ENCODE measurements around the gene NOTCH3.
A peak's percentile ranks its signal among the peaks of the same experiment; 100 is the strongest.

Gene NOTCH3

DNA sequence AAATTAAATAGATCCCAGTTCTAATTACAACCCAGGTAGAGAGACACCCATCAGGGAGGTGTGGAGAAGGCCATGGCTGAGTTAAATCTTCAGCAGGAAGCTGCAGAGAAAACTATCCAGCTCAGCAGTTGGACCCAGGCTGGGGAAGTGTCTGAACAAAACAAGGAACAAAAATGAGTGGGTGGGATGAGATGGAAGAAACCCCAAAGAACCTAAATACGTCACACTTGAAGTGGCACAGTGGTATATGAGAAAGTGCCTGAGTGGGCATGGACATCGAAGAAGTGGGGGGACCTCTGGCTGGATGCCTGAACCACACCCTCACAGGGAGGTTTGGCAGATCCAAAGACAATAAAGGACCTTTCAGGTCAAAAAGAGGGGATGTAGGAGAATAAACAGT, 35.0 kb upstream of the NOTCH3 start:
- DNase-seq = no peak

GRCh38 chr19:15234431-15235130, 33.8 kb upstream of the NOTCH3 start:
- no peak for DNase-seq

- DNase-seq = peak; percentile 26
Observed at GRCh38 chr19:15231271-15231670, 30.5 kb upstream of the NOTCH3 start.

DNA sequence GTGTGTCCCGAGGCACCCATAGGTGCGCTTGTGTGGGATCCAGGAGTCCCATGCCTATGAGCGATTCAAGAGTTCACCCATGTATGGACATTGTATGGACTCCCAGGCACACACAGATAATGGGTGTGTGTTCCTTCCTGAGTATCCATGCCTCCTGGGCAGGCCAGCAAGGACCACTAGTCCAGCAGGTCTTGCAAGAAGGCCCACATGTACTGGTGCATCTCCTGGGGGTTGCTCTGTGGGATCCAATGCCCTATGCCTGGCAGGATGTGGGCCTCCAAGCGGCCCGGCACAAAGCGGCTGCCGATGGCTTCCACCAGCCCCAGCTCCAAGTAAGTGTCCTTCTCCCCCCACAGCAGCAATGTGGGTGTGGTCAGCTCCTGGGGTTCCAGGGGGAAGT, 26.5 kb upstream of the NOTCH3 start:
- no peak for DNase-seq

GRCh38 chr19:15225760-15226159, 25.0 kb upstream of the NOTCH3 start:
- no peak for DNase-seq

DNA sequence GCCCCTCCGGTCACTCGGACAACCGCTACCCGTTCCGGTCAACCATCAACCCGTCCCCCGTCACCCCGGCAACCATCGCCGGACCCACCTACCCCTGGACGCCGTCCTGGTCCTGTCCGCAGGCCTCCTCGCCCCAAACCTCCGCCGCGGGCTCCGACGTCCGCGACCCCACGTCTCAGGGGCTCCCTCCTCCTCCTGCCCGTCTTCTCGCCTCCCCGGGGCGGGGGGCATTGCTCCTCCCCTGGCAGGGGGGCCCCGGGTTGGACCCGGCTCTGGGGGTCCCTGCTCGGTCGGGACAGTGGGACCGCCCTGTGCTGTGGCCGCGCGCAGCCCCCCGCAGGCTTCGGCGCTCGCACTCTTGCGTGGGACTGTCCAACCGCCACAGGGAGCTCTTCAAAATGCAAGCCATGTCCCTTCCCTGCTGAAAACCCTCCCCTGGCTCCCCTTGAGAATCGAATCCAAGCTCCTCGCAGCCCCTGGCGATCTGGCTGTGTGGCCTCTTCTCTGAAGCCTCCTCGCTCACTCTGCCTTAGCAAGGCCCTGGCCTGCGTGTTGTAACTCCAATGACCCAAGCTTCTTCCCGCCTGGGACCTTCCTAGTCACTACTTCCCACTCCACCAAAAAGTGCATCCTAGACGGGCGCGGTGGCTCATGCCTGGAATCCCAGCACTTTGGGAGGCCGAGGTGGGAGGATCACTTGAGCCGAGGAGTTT, 23.0 kb upstream of the NOTCH3 start:
- no peak for DNase-seq

DNA sequence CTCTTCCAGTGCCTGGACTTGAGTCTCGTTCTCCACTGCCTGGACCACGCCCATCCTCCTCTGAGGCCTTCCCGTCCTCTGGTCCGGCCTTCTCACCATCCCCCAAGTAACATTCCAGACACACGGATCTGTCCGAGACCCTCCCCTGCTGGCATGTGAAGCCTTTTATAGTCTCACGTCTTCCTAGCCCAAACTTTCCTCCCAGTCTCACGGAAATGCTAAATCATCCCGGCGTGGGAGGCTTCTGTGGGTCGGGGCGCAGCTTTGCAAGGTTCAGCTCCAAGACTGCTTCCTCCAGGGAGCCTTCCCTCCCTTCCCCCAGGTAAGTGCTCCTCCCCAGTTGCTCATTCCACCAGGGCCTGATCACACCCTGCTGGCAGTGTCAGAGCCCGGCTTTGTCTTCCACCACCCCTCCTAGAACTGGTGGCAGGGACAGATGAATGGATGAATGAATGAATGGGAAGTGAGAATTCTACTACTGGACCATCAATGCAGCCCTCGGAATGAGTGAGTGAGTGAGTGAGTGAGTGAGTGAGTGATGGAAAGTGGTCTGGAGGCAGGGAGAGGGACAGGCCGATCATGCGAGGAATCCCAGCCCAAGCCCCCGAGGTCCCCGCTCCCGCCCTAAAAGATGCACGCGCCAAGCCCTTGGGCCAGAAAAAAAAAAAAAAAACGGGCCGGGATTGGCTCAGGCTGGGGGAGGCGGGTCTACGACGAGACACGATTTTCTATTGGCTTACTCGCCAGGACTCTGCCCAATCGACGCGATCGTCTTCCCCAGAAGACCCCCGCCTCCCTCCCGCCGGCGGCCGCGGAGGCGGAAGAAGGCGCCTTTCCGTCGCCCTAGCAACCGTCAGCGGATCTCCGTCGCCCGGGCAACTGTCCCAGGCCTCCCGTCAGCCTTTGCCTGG, 22.2 kb upstream of the NOTCH3 start:
- DNase-seq = peak; percentile 67

DNA sequence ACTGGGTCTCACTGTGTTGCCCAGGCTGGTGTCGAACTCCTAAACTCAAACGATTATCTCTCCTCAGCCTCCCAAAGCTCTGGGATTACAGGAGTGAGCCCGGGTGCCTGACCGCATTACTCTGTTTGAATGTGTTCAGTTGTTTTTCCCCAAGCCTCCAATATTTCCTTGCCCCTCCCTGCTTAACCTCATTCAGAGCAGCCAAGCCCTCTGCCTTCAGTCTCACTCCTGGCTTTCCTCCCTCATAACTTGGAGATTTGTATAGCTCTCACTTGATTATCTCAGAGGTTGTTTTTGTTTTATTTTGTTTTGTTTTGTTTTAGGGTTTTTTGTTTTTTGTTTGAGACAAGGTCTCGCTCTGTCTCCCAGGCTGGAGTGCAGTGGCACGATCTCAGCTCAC, 20.0 kb upstream of the NOTCH3 start:
- DNase-seq = no peak

- no peak for DNase-seq
Observed at GRCh38 chr19:15218501-15218900, 17.7 kb upstream of the NOTCH3 start.

- DNase-seq = no peak
Observed at GRCh38 chr19:15216363-15216762, 15.6 kb upstream of the NOTCH3 start.

- no peak for DNase-seq
Observed at GRCh38 chr19:15213715-15214381, 13.1 kb upstream of the NOTCH3 start.

DNA sequence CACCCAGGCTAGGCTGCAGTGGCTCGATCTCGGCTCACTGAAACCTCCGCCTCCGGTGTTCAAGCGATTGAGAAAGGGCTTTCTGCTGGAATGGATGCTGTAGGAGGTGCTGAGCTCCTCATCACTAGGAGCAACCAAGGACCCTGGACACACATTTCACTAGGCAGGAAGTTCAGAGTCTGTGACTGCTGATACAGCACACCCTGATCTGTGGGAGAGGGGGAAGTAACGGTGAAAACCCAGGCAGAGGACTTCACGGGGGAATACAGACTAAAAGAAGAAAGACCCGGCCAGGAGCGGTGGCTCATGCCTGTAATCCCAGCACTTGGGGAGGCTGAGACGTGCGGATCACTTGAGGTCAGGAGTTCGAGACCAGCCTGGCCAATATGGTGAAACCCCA, 11.9 kb upstream of the NOTCH3 start:
- DNase-seq = no peak

DNA sequence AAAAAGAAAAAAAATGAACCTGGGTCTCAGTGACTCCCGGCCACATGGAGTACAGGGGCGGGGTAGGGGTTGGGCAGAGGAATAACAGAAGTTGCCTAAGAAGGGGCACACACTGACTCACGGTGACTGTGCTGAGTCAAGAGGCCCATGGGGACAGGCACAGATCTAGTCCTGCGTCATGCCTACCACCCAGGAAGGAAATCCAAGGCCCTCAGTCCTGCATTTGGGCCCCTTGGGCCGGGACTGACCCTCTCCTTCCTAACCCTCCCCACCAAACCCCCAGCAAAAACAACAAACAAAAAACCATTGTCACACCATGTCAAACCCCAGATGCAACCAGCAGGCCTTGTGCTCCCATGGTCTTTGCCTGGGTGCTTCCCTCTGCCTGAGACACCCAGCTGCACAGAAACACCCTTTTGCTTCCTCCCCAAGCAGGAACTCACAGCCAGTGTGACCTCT, 9.6 kb upstream of the NOTCH3 start:
- no peak for DNase-seq

GRCh38 chr19:15201374-15202023, 704 bp upstream of the NOTCH3 start:
- no peak for DNase-seq

DNA sequence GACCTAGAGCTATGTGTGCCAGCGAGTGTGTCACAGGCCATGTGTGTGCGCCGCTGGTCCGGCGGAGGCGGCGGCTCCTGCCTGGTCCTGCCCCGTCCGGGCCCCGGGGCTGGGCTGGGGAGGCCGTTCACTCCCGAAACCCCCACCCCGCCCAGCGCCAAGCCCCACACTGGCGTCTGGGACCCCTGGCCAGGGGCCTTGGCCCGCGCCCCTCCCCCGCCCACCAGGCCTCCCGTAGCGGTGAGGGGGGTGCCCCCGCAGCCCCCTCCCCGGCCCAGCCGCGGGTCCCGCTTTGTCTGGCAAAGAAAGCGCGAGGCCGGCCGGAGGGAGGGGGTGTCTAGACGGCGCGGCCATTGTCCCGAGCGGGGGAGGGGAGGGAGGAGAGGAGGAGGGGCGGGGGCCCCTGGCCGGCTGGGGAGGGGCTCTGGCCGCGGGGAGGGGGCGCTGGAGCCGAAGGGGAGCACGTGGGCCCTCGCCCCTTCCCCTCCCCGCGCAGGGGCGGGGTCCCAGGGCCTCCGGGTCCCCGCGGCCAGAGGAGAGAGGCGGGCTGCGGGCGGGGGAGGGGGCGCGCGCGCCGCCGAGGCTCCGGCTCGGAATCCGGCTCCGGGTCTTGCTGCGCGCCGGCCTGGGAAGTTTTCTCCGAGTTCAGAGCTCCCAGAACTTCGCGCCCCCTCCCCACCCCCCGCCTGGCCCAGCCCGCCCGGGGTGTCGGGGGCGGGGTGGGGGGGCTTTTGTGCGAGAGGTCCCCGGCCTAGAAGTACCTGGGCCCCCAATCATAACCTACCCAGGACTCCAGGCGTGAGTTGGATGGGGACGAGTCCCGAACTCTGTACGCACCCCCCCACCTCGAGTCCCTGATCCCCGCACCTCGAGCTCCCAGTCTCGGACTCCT, 888 bp downstream of the NOTCH3 start:
- DNase-seq = no peak

DNA sequence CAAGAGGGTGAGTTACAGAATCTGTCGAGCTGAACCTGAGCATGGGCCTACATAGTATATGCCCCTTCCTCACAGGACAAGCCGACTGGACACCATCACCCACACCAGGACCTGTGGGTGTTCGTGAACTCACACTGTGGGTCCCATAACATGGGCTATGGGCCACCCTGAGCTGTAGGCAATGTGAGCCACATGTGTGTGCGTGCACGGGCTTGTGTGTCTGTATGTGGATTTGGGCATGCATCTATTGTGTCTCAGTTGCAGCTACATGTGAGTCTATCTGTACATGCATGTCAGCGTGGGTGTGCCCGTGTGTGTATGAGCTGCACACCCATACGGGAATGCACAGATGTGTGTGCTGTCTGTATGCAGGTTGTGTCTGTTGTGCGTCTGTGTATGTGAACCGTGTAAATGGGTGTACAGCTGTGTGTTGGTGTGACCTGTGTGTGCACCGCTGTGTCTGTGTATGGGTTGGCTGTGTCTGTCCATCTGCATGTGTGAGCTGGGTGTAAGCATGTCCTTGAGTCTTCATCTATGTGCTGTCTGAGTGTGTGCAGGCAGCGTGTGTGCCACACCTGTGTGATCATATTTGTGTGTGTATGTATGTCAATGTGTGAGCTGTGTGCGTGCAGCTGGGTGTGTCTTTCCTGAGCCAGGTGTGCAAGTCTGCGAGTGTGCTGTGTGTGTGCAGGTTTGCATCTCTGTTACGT, 1.7 kb downstream of the NOTCH3 start:
- DNase-seq = no peak

DNA sequence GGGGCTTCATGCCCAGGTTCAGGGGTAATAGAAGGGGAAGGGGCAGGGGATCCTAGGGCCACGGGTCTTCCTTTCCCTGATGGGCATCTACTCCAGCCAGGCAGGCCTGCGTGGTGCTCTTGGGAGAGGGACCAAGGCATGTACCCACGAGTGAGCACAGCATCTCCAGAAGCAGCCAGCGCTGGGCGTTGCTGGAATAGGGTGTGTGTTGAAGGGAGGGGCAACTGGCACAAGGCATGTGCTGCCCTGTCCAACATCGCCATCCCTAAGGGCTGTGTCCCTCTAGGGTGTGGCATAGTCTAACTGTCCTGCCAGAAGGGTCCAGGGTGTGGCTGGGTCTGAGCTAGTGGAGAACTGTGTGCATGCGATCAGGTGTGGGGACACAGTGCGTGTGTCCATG, 2.9 kb downstream of the NOTCH3 start:
- DNase-seq = no peak

DNA sequence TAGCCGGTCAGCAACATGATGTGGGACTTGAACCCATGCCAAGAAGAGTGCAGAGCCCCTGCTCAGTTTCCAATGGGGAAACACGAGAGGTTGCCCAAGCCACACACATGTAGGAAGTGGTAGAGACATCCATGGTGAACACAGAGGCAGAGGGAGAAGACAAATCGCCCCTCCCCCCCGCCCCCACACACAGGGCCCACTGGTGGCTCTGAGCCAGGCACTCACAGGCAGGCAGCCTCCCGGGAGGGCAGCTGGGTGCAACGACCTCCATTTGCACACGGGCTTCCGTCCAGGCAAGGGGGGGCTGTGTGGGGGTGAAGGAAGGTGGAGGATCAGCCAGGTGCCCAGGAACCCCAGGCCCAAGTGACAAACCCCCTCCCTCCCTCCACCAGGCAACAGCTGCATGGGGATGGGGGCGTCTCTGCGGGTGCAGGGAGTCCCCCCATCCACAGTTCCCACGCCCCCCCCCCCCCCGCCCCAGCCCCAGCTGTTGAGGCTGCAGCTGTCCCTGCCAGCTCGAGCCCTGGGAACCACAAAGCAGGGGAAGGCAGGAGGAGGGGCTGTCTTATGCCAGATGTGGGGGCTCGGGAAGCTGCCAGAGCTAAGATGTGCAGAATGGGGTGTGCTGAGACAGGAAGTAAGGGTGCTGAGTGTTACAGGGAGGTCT, 3.4 kb downstream of the NOTCH3 start:
- DNase-seq = no peak

DNA sequence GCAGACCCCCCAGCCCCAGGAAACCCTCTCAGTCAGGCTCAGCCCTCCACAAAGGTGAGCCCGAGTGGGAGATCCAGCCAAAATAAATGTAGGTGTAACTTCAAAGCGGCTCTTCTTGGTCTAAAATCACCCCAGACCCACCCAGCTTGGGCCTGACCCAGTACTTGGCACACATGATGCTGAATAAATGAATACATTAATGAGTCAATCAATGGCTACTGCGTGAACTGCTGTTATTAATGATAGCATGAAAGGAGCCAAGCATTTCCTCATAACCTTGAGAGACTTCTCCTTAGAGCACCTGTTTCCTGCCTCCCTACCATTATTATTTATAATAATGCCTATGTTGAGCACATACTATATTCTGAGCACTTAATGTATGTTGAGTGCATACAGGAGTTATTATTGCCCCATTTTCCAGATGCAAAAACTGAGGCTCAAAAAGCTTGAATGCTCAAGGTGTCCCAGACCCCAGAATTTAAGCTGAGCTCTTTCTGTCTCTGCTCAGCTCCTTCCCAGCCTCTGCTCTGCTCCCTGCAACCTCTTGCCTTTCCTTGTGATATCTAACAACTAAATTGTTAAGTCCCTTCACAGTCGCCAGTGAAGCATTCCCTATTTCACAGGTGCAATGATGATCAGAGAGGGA, 4.3 kb downstream of the NOTCH3 start:
- no peak for DNase-seq
